ENCODE measurements around the gene CCDC183.

DNA sequence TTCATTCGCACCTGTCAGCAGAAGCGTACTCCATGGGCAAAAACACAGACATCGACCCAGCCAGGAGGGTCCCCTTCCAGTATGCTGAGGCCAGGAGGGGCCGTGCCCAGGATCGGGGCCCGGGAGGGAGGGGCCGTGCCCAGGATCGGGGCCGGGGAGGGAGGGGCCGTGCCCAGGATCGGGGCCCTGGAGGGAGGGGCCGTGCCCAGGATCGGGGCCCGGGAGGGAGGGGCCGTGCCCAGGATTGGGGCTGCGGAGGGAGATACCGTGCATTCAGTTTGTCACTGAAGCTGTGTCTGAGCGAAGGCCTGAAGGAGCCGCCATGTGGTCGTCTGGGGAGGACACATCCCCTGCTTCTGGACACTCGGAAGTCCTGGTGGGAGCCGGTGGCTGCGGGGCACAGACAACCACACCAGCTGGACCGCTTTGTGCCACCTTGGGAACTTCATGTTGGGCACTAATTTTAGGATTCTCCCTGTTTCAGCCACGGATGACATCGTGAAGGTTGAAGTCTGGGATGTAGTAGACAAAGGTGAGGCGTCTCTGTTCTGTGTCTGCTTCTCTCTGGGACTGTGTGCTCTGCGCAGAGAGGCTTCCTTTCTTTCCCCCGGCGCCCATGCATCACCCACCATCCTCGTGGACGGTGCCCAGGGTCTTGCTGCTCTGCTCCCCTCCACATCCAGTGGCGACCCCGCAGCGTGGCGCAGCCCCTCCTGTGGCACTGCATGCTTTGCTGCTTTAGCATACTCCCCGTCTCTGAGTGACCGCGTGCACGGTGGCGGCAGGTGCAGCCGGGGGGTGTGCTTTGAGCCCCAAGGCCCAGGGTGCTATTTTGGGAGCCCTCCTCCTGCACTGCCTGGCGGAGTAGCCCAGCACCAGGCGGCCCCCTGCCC lies 29.4 kb downstream of the CCDC183 start:
- TF ChIP-seq, protein P1, sequence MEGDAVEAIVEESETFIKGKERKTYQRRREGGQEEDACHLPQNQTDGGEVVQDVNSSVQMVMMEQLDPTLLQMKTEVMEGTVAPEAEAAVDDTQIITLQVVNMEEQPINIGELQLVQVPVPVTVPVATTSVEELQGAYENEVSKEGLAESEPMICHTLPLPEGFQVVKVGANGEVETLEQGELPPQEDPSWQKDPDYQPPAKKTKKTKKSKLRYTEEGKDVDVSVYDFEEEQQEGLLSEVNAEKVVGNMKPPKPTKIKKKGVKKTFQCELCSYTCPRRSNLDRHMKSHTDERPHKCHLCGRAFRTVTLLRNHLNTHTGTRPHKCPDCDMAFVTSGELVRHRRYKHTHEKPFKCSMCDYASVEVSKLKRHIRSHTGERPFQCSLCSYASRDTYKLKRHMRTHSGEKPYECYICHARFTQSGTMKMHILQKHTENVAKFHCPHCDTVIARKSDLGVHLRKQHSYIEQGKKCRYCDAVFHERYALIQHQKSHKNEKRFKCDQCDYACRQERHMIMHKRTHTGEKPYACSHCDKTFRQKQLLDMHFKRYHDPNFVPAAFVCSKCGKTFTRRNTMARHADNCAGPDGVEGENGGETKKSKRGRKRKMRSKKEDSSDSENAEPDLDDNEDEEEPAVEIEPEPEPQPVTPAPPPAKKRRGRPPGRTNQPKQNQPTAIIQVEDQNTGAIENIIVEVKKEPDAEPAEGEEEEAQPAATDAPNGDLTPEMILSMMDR (IDR thresholded peaks at IDR 0.05) = no peak
- TF ChIP-seq POLR2A (IDR thresholded peaks at IDR 0.05) = no peak
- TF ChIP-seq POLR2AphosphoS5 (IDR thresholded peaks at IDR 0.05) = no peak
- TF ChIP-seq EP300 (IDR thresholded peaks at IDR 0.05; ENCODE audit: low read depth) = no peak
